D721Med (cell line): ENCODE results near the gene FASN.

Experiments used
- DNase-seq: peaks from one replicate; pipeline ENCODE4 v3.0.0; 2011; ENCODE audit warnings: low spot score; ENCODE audit not compliant: insufficient read length
- FAIRE-seq: peaks from 2 replicates; lab custom pipeline; 2011; peaks lifted over from hg19 to GRCh38; lab: Jason Lieb, UNC
- CTCF ChIP-seq: IDR thresholded peaks from 2 replicates; pipeline ENCODE4 v1.5.1; 2012; ENCODE audit warnings: mild to moderate bottlenecking, control low read depth; ENCODE audit not compliant: insufficient read depth; ENCODE audit errors: missing control alignments

Gene FASN

DNA sequence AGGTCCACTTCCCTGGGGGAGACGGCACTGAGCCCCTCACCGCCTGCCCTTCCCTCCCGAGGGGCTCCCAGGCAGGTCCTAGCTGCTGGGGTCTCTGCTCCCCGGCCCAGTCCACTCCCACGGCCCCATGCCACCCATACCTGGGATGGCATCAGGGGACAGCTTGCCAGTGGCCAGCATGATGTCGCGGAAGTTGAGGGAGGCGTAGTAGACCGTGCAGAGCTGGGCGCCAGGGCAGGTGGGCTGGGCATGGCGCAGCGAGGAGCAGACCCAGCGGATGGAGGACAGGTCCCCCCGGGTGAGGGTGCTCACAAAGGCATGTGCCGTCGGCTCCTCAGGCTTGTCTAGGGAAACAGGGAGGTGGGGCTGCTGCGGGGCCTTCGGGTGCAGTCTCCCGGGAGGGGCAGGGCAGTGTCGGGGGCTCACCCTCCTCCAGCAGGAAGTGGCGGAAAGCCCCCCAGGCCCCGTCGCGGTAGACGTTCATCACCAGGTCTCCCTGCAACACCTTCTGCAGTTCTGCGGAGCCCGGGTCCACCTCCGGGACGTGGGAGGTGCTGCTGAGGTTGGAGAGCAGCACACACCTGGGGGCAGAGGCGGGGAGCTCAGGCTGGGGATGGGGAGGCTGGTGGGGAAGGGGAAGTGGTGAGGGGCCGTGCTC, 13.5 kb downstream of the FASN start:
- TF ChIP-seq CTCF, result no peak
- DNase-seq (no peak), FAIRE-seq (no peak)

DNA sequence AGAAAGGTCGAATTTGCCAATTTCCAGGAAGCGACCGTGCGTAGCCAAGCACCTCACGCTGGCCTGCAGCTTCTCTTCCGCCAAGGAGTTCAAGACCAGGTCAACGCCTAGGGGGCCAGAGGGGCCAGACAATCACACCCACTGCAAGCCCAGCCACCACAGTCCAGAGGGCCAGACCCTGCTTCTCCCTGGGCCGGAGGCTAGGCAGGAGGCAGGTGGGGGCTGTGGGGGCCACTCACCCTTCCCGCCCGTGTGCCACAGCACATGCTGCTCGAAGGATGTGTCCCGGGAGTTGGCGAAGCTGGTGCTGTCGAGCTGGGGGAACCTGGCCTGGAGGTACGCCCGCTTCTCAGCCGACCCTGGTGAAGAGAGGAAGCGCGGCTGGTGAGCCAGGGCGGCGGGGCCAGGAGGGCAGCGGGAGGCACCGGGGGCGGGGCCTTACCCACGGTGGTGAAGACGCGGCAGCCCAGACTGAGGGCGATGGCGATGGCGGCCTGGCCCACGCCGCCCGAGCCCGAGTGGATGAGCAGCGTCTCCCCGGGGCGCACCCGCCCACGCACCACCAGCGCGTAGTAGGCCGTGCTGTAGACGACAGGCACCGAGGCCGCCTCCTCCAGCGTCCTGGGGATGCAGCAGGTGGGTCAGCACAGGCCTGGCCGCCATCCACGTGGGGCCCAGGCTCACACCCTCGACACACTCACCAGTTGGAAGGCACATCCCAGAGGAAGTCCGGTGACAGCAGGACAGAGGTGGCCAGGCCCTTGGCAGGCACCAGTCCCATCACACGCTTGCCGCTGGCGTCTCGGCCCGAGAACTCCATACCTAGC, 14.3 kb downstream of the FASN start:
- TF ChIP-seq CTCF, result no peak
- FAIRE-seq (no peak), DNase-seq (no peak)

DNA sequence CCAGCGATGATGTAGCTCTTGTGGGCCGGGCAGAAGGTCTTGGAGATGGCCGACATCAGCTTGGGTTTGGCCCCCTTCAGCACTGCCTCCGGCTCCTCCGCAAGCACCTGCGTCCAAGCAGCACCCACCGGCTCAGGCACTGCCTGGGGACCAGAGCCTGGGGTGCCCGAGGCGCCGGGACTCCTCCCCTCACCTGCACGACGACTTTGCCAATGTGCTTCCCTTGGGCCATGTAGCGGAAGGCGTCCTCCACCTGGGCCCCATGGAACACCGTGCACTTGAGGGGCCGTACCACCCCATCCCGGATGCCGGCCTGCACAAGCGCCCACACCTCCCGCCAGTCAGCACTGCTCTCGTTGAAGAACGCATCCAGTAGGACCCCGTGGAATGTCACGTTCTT, 15.0 kb downstream of the FASN start:
- no peak for TF ChIP-seq CTCF
- no peak for DNase-seq
- FAIRE-seq, result no peak

GRCh38 chr17:82082456-82082855, 15.6 kb downstream of the FASN start:
- FAIRE-seq, result no peak
- no peak for TF ChIP-seq CTCF

DNA sequence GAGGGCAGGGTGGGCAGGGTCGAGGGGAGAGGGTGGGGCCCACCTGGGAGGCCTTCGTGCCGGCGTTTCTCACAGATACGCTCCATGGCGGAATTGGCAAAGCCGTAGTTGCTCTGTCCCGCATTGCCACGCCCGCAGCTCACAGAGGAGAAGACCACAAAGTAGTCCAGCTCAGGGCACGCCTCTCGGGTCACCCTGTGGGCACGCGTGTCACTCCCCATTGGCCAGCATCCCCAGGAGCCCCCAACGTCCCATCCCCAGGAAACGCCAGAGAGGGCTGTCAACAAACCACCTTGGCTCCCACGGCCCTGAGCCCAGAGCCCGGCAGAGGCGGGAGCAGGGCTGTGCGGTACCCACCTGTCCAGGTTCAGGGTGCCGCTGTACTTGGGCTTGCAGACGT, 16.1 kb downstream of the FASN start:
- no peak for FAIRE-seq
- no peak for TF ChIP-seq CTCF

More at GRCh38 chr17:82082456-82082855, 15.6 kb downstream of the FASN start:
- no peak for DNase-seq

GRCh38 chr17:82081546-82081945, 16.5 kb downstream of the FASN start:
- TF ChIP-seq CTCF, result no peak
- no peak for DNase-seq
- FAIRE-seq, result no peak

More for the DNA sequence above, 16.1 kb downstream of the FASN start:
- no peak for DNase-seq
